HG03045 (cell line): ENCODE results near the gene TRIM46.

Experiments used
- ATAC-seq: cut with Tn5 transposase; IDR thresholded peaks from one replicate; pipeline ENCODE4 v1.9.1; 2021; ENCODE audit warnings: mild to moderate bottlenecking, moderate library complexity; ENCODE audit not compliant: unreplicated experiment

The TRIM46 gene

DNA sequence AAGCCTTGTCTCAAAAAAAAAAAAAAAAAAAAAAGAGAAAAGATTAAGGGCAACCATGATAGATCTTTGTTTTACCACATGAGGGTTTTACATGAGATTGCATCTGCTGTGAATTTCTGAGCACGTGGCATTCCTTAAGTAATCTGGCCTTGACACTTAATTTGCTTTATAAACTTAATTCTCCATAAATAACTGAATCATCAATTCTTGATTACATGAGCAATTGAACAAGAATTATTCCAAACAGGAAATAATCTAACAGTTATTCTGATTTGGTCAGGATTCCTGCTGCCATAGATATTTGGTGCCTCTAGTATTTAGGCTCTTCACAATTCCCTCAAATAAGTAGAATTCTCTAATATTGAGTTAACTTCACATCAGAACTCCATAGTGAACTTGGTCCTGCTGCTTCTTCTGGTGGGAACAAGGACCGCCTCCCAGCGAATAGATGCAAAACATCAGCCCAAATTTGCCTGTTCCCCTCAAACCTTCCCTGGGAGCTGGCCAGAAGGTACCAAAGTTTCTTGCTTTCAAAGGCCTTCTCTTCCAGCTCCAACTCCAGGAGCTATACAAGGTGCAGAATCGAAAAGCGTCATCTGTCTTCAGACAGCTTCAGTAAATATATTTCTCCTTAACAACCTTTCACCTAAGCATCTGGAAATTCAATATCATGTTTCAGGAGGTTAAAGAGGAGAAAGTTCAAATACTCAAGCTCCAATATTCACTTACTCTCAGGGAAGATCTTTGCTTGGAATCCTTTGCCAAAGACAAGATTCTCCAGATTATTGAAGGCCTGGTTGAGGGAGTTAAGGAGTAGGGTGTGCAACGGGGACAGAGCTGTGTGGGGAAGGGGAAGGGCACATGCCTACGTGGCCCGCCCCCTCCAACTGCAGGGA lies 1.6 kb upstream of the TRIM46 start:
- no peak for ATAC-seq

DNA sequence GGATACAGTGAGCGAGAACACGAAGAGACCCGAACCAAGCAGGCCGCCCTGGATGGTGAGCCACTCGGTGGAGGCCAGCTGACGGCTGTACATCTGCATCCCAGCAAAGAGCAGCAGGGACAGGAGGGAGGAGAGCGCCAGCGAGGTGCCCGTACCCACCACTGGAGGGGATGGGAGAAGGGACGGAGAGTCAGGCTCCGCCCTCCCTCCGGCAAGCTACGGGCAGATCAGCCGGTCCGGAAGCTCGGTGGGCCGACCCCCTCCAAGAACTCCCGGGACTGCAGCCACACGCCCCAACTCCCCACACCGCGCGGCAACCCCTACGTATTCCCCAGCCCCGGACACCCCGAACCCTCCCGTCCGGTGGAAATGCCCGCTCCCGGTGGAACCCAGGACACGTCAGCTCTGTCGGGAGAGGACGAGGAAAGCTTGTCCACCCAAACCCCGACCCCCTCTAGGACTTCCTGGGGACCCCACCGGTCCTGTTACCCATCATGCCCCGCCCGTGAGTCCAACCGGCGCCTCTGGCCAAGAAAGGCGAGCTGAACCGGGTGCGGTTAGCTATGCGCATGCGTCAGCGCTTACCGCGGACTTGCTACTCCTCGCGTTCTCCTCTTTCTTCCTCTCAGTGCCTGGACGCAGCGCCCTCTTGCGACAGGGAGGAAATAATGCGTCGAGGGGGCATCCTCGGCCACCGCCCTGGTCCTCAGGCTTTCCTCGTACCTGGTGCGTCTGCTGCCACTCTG lies 744 bp upstream of the TRIM46 start, which contains the start of gene KRTCAP2:
Gene KRTCAP2, minus strand, starts transcription at position 573 of the 746 bp plus-strand sequence. Its CDS starts 80 bp downstream, at position 493.
- ATAC-seq = peak; percentile 67

DNA sequence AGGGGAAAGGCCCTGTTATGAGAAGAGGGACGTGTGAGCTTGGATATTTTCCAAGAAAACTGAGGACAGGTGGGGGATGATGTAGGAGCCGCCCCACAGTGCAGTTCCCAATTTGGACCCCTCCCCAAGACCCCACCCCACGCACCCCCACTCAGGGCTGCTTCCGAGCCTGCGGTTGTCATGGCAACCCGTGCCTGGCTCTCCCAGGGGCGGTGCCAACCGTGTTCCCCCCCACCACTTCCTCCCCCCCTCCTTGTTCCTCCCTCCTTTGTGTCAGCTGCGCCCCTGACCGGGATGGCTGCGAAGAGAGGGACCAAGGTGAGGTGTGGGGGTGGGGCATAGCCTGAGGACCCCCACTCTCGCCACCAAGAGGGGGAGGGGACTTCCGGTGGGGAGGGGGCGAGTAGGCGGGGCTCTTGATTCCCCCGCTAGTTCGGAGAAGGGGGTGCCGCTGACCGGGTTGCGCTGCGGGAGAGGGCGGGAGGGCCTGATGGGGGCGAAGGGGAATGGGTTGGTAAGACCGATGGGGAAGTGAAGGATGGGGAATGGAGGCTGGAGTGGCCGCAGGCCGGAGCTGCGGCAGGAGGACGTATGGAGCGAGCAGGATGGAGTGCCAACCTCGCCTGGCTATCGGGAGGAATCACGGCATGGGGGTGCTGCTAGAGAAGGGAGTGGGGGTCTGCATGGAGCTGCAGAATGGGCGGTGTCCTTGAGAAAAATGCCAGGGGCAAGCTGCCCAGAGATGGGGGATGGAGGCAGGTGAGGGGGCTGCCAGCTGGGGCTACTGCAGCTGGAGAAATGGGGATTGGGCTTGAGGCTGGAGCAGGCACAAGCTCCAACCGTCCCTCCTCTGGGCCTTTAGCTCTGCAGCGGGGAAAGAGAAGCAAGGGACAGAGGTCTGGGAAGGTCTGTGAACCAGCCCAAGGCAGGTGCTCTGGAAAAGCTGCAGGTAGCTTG lies 953 bp downstream of the TRIM46 start:
- no peak for ATAC-seq

DNA sequence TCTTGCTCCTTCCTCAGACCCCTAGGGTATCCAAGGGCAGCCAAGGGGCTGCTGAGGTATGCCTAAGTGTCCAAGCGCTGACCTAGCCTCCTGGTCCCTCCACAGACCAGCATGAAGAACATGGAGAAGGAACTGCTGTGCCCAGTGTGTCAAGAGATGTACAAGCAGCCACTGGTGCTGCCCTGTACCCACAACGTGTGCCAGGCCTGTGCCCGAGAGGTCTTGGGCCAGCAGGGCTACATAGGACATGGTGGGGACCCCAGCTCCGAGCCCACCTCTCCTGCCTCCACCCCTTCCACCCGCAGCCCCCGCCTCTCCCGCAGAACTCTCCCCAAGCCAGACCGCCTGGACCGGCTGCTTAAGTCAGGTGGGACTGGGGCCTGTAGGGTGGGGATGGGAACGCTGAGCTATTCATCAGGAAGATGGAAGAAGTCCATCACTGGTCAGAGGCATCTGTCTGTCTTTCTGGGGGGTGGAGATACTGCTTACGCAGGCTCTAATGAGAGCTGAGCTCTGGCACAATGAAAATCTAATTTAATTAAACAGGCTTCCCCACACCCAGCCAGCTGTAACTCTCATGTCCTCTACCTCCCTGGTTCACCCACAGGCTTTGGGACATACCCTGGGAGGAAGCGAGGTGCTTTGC lies 1.8 kb downstream of the TRIM46 start:
- ATAC-seq = no peak

DNA sequence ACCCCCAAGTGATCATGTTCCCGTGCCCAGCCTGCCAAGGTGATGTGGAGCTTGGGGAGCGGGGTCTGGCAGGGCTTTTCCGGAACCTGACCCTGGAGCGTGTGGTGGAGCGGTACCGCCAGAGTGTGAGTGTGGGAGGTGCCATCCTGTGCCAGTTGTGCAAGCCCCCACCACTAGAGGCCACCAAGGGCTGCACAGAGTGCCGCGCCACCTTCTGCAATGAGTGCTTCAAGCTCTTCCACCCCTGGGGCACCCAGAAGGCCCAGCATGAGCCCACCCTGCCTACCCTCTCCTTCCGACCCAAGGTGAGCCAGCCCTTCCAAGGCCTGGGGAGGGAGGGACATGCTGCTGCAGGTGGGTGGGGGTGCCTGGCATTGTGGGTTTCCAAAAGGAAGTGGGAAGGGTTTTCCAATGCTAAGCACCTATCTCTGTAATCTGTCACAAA lies 2.3 kb downstream of the TRIM46 start:
- no peak for ATAC-seq

DNA sequence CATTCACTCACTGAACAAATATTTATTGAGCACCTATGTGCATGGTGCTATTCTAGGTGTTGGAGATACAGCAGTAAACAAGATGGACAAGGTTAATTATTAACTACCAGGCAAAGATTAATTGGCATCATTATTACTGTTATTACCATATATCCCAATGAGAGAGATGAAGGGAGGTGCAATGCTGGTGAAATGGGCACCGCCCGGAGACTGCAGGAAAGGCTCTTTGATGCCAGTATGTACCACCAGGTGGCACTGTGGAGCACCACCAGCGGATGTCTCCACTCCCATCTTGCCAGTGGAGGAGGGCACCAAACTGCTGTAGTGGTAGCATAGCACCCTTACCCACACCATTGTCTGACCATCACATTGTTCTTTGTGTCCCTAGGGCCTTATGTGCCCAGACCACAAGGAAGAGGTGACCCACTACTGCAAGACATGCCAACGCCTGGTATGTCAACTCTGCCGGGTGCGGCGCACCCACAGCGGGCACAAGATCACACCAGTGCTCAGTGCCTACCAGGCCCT lies 3.0 kb downstream of the TRIM46 start:
- no peak for ATAC-seq

DNA sequence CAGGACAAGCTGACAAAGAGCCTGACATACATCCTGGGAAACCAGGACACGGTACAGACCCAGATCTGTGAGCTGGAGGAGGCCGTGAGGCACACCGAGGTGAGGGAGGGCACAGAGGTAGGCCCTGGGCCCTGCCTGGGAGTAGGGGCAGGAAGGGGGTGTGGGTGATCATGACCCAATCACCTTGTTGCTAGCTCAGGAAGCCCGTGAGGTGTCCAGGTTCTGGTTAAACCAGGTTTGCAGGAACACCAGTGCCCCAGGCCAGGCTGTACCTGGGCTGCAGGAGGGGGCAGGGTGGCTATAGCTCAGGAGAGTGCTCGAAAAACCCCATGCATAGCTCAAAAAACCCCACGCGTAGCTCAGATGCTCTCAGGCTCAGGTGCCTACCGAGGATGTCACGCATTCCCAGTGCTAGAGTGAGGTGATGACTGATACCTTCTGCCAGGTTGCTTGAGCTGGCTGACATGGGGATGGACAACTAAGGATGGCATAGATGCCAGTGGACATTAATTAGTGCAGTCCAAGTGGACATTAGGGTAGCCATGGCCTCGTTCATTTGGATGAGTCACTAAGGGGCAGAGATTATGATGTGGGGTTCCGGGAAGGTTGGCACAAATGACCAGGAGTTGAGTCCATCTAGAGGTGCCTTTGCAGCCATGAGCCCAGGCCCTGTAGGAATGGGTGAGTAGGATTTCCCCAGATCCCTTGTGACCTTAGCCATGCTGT lies 3.7 kb downstream of the TRIM46 start:
- ATAC-seq = no peak

DNA sequence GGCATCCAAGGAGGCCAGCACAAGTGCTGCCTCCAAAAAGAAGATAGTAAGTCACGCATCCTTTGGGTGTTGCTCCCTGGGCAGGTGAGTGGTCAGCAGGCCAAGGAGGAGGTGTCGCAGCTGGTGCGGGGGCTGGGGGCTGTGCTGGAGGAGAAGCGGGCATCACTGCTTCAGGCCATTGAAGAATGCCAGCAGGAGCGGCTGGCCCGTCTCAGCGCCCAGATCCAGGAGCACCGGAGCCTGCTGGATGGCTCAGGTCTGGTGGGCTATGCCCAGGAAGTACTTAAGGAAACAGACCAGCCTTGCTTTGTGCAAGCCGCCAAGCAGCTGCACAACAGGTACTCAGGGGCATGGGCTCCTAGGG lies 4.3 kb downstream of the TRIM46 start:
- no peak for ATAC-seq

DNA sequence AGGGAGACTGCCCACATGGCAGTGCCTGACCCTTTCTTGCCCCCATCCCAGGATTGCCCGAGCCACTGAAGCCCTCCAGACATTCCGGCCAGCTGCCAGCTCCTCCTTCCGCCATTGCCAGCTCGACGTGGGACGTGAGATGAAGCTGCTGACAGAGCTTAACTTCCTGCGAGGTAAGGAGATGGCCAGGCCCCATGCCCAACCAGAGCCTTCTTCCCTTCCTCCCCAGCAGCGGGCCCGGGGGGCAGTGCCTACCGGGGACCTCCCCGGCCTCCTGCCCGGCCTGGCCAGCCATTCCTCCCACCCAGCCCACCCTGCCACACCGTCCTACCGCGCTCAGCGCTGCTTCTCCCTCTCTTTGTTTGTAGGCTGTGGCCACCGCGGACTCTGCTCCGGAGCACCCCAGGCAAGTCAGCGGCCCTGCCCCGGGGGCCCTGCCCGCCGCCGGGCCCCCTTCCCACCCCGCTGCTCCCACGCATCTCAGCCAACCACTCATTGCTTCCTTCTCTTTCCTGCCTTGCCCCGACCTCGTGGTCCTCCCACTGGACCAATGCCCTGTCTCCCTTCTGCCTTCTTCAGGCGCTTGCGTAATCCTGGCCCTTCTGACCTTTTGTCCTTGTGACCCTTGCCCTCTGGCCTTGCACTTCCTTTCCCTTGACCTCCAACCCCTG lies 4.9 kb downstream of the TRIM46 start:
- no peak for ATAC-seq

DNA sequence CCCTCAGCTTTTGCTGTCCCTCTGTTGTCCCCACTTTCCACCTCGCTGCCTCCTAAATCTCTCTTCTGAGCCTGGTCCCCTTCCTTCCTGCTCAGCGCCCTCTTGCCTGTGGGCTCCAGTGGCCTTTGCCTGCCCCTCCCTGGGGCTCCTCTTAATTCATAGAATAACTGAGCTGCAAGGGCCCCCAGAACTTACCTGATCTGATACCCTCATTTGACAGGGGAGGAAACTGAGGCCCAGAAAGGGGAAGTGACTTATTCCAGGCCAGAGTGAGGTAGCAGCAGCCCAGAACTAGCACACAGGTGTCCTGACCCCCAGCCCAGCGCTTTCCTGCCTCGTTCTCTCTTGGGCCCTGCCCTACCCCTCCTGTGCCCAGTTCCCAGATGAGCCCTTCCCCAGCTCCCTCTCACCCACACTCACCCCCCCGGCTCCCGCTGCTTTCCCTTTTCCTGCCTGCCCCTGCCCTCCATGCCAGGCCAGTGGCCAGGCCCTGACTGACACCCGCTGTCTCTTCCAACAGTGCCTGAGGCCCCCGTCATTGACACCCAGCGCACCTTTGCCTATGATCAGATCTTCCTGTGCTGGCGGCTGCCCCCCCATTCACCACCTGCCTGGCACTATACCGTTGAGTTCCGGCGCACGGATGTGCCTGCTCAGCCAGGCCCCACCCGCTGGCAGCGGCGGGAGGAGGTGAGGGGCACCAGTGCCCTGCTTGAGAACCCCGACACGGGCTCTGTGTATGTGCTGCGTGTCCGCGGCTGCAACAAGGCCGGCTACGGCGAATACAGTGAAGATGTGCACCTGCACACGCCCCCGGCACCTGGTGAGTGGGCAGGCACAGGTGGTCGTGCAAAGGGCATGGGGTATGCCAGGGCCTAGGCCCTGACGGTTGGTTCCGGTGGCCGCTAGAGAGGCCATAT lies 5.7 kb downstream of the TRIM46 start:
- no peak for ATAC-seq

DNA sequence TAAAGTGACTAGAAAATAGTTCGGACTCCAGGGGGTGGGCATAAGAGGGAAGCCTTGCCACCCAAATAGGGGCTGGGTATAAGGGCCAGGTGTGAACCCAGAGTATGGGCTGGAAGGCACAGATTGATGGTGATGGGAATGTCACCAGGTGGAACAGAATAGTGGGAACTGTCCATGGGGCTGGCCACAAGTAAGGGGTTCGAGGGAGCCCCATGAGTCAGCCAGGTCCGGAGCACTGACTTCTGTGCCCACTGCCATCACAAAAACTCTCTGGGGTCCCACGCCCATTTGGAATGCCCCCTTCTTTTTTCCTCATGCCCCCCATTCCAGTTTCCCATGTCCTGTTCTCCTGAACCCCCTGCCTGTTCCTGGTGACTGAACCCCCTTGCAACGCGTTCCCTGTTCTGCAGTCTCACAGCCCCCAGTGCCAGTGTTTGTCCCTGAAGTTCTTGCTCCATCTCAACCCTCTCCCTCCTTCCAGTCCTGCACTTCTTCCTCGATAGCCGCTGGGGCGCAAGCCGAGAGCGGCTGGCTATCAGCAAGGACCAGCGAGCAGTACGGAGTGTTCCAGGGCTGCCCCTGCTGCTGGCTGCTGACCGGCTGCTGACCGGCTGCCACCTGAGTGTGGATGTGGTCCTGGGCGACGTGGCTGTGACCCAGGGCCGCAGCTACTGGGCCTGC lies 7.9 kb downstream of the TRIM46 start:
- no peak for ATAC-seq

DNA sequence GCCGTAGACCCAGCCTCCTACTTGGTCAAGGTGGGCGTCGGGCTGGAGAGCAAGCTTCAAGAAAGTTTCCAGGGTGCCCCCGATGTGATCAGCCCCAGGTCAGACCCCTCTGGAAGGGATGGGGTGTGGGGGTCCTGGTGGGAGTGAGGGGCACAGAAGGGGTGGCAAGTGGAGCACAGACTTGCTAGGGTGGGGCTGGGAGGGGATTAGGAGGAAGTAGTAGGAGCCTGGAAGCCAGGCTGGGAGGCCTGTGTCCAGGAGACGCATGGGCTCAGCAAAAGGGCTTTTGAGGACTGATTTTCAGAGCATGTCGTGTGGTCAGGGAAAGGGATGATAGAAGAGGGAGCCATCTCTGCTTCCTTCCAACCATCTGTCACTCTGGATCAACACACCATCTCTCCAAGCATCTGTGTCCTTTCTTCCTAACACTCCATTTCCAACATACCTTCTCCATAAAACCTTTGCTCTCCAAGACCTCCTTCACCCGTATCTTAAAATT lies 8.5 kb downstream of the TRIM46 start:
- ATAC-seq = no peak

DNA sequence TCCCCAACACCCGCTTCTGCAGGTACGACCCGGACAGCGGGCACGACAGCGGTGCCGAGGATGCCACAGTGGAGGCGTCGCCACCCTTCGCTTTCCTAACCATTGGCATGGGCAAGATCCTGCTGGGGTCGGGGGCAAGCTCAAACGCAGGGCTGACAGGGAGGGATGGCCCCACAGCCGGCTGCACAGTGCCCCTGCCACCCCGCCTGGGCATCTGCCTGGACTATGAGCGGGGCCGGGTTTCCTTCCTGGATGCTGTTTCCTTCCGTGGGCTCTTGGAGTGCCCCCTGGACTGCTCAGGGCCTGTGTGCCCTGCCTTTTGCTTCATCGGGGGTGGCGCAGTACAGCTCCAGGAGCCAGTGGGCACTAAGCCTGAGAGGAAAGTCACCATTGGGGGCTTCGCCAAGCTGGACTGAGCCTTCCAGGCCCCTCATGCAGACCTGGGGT lies 10.1 kb downstream of the TRIM46 start:
- no peak for ATAC-seq

DNA sequence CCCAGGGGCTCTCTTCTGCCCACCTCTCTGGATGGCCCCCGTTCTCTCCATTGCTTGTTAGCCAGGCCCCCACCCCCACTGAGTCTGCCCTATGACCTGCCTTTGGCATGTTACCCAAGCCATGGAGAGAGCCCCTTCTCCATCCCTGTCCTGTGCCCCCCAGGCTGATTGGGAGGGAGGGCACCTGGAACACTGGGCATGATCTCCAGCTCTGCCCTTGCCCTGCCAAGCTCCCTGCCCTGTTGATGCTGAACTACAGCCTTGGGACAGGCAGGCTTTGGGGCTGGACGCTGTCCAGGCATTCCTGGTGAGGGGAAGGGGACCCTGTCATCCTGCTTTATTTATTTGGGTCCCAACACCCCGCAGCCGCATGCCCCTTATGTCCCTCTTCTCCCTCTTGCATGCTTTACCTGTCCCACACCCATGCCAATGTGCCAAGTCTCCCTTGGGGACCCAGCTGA lies 10.7 kb downstream of the TRIM46 start:
- ATAC-seq = no peak

DNA sequence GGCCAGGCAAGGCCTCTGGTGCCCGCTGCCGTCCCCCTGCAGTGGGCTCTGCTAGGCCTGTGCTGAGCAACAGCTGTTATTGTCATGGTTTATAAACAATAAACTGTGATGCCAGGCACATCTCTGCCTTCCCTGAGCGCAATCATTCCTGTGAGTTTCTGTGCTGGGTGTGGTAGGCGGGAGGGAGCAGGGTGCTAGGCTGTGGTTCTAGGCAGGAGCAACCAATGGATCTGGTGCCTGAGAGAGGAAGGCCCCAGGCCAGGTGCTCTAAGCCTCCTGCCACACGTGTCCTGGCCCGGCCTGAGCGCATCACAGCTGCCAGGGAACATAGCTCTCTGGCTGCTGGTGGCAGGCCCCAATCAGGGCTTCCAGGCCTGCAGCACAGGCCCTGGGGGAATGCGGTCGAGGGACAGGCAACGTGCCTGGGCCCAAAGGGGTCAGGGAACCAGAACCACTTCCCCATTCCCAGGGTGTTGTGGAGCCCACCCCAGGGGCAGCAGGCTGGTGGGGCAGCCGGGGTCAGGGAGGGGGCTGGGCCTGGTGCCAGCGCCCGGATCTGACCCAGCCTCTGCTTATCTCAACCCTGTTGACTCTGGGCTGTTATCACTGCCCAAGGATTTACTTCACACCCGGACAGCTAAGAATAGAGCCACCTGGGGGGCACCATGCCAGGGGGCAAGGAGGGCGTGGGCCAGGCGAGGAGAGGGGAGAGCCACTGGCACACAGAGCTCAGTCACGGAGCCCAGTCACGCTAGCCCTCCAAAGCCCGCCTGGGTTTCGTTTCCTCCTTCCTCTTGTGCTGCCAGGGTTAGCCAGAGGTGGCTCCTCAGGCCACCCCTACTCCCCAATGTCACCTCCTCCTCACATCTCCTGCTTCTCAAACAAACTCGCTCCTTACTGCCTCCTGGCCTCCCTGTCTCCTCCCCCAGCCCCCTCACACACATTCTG lies 11.5 kb downstream of the TRIM46 start:
- peak; percentile 78 for ATAC-seq

DNA sequence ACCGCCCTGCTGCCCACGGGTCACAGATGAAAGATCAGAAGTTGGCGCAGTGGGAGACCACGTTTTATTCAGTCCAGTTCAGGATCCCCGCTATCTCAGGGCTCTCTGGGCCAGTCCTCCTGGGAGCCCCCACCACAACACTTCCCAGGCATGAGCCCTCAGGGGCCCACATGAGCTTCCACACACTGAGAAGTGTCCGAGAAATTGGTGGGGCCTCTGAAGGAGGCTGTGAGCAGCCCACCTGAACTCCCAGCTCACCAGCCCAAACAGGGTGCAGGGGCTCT lies 12.1 kb downstream of the TRIM46 start:
- ATAC-seq = no peak
